RWPE1 (cell line): ENCODE results near the gene TBRG4.

Experiments
- CTCF ChIA-PET: fragments of 350-600 bp; sonication (Branson Sonifier 250); formaldehyde crosslinking; extraction: SDS; loops from one replicate; lab custom pipeline; 2021; lab: Yijun Ruan, JAX
- POLR2A ChIA-PET: fragments of 400-600 bp; formaldehyde crosslinking; extraction: SDS; loops from one replicate; lab custom pipeline; 2020; ENCODE audit warnings: antibody characterized with exemption; ENCODE audit not compliant: low non-redundant PET; lab: Yijun Ruan, JAX
- DNase-seq: peaks from one replicate; pipeline ENCODE4 v3.0.0; 2012; ENCODE audit warnings: low spot score
- H3K27ac ChIP-seq: fragments of 450-650 bp; 2 replicates; pipeline ENCODE4 v1.5.1; 2017
- CTCF ChIP-seq: fragments of 450-650 bp; conservative IDR thresholded peaks from 2 replicates; pipeline ENCODE4 v1.5.1; 2017; ENCODE audit warnings: low read depth, mild to moderate bottlenecking

The TBRG4 gene

GRCh38 chr7:45108863-45109262, 2.6 kb downstream of the TBRG4 start:
- ChIA-PET POLR2A (no interaction called here), CTCF (interaction anchor here (0.6 kb wide), 1 partner anchor 65 kb away, joined by 6 read pairs; no protein-coding TSS in a partner anchor)
- H3K27ac ChIP-seq, result peak overlapping the region; percentile 16; the same call in 1 of the 2 replicates
- TF ChIP-seq CTCF, result no peak
- no peak for DNase-seq

- POLR2A ChIA-PET, result no interaction called here
- no peak overlapping the region for H3K27ac ChIP-seq
- CTCF ChIA-PET, result interaction anchor here (0.7 kb wide), 2 partner anchors 62 to 284 kb away, joined by 3 read pairs; no protein-coding TSS in a partner anchor
- no peak for DNase-seq
- TF ChIP-seq CTCF, result no peak
Observed at GRCh38 chr7:45107356-45107755, 4.1 kb downstream of the TBRG4 start.

GRCh38 chr7:45106820-45107219, 4.7 kb downstream of the TBRG4 start:
- H3K27ac ChIP-seq, result no peak overlapping the region
- CTCF ChIA-PET, result no interaction called here
- no peak for TF ChIP-seq CTCF
- DNase-seq, result no peak
- POLR2A ChIA-PET, result no interaction called here

GRCh38 chr7:45105588-45106188, 5.8 kb downstream of the TBRG4 start:
- TF ChIP-seq CTCF, result no peak
- CTCF ChIA-PET, result no interaction called here
- no peak overlapping the region for H3K27ac ChIP-seq
- DNase-seq, result no peak
- POLR2A ChIA-PET, result no interaction called here

- CTCF ChIA-PET, result interaction anchor here (0.5 kb wide), 1 partner anchor 331 kb away, joined by 3 read pairs; no protein-coding TSS in a partner anchor
- DNase-seq, result no peak
- H3K27ac ChIP-seq, result no peak overlapping the region
- no peak for TF ChIP-seq CTCF
- POLR2A ChIA-PET, result no interaction called here
Observed at GRCh38 chr7:45104844-45105587, 6.5 kb downstream of the TBRG4 start.

- POLR2A ChIA-PET, result no interaction called here
- CTCF ChIA-PET, result interaction anchor here (0.5 kb wide), 1 partner anchor 332 kb away, joined by 3 read pairs; no protein-coding TSS in a partner anchor
- H3K27ac ChIP-seq, result no peak overlapping the region; the same call in 1 of the 2 replicates
- TF ChIP-seq CTCF, result no peak
- DNase-seq, result no peak
Observed at GRCh38 chr7:45103958-45104843, 7.3 kb downstream of the TBRG4 start.
